Activated T-cell treated with anti-CD3 and anti-CD28 coated beads for 24 hours (primary cell): ENCODE results near the gene ATP2A2.
"Not testable (repeated sequence)": the region's sequence is repeated elsewhere in the genome, so short reads cannot be mapped to it uniquely, and the experiment has no call there.

Experiments
- DNase-seq: peaks from one replicate; pipeline ENCODE4 v3.0.0-alpha.2; 2020; ENCODE audit warnings: low read depth

Gene ATP2A2

GRCh38 chr12:110370732-110371231 is 89.7 kb downstream of the ATP2A2 start:
- no peak for DNase-seq

- DNase-seq, result no peak
These were observed 90.5 kb downstream of the ATP2A2 start for GRCh38 chr12:110371408-110372055.

- DNase-seq, result no peak
These were observed 91.0 kb downstream of the ATP2A2 start for GRCh38 chr12:110372056-110372425.

- DNase-seq, result no peak
These were observed 92.0 kb downstream of the ATP2A2 start for GRCh38 chr12:110373025-110373424.

- DNase-seq, result no peak
These were observed 92.4 kb downstream of the ATP2A2 start for GRCh38 chr12:110373425-110373824.

DNA sequence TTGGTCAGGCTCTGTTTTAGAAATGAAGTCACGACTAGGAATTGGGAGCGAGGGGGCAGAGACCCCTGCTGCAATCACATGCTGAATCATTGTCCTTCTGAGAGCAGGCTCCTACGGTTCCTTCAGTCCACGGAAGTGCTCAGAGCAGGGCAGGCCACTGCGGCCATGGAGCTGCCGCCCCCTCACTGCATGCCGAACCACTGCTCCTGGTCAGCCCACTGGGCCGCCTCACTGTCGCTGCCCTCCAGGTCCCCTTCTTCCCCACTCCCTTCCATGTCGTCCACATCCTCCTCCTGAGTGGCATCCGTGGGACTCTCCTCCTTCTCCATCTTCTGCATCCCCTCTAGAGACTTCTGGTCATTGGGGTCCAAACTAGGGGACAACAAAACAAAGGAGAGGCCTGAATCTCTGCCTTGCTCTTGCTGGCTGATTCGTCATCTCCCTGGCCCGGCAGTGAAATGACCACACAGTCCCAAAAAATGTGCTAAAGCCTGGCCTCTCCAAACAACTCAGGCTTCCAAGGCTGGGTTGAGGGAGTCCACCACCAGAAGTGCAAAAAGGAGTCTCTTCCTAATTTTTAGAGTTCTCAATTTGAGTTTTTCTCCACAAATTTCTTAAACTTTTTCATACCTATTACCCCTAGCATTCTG is 93.0 kb downstream of the ATP2A2 start:
- no peak for DNase-seq

DNA sequence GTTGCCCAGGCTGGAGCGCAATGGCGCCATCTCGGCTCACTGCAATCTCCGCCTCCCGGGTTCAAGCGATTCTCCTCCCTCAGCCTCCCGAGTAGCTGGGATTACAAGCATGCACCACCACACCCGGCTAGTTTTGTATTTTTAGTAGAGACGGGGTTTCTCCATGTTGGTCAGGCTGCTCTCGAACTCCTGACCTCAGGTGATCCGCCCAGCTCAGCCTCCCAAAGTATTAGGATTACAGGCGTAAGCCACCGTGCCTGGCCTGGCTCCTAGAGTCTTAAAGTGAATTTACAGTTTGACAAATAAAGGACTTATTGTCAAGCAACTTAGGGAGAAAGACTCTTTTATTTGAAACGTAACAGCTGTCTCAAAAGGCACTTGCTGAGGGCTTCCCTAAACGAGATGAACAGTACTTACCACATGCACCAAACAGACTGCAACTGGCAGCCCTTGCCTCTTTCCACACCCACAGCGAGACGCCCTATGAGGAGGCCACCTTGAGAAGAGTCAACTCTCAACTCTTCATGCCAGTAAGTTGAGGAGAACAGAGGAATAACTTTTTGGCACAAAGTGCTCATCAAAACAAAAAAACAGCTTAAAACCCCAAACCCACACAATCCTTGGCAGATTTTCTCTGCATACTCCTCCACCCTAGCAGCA is 97.2 kb downstream of the ATP2A2 start:
- not testable (repeated sequence) for DNase-seq

DNA sequence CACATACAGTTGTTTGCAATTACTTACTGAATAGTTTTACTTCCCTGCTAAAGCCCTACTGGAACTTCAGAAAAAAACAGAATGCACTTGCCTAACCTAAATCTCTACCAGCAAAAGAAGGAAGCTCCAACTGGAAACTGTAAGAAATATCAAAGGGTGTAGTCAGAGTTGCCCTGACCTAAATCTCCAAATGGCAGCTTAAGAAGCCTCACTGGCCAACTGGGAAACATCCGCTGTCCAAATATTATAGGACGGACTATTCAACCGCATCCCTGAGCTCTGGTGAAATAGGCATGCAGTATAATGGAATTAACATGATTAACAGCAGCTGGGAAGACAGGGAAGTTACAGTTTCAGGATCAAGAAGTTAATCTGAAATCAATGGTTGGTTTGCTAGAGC is 98.2 kb downstream of the ATP2A2 start:
- no peak for DNase-seq

DNA sequence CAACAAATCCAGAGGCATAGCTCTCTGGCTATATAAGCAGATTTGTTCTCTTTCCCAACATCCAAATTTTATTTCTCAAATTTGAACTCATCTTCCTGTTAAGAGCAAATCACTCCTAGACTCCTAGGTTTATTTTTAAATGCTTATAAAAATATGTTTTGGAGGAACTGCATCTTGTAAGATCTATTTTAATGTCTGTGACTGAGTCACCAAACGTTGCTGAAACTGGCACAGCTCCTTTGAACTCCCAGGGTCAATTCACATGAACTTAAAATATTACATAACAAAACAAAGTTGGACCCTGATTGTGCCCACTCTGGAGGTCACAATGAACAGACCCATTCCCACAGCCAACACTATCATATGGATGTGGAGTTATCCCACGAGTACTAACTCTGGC is 98.6 kb downstream of the ATP2A2 start:
- no peak for DNase-seq

DNA sequence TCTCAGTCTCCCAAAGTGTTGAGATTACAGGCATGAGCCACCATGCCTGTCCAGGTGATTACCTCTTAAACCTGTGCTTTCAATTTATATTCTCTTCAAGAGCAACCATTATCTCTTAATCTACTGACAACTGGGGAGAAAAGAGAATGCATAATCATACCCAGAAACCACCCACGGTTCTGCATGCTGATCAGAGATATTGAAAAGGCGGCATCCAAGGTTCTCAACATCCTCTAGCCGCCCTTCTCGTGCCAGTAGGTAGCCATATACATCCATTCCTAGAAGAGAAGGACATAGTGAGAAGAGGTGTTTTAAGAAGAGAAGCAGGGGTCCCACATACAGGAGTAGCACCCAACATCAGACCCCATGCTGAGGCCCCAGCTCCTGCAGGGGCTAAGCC is 101.6 kb downstream of the ATP2A2 start:
- DNase-seq, result no peak
